HG03280 (cell line): Measurements from ENCODE around the gene ALDOB.

Source experiments
- ATAC-seq: cut with Tn5 transposase; IDR thresholded peaks from one replicate; pipeline ENCODE4 v1.9.1; 2021; ENCODE audit warnings: mild to moderate bottlenecking, moderate library complexity; ENCODE audit not compliant: unreplicated experiment

Gene ALDOB

DNA sequence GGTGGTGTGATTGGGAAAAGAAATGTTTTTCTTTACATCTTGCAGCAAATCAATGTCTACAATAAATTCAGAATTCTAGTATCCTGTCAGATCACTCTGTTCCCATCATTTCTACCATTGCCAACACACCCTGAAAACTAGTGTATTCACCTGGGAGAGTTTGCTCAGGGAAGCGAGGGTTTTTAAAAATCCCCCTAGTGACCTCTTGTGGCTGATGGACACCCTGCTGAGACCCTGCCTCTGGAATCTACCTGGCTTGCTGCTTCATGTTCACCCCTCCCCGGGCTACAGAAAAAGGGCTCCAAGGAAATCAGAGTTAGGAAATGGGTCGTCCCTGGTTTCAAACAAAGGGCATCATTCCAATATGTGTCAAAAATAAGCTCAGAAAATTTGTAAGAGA, 21.4 kb upstream of the ALDOB start:
- no peak for ATAC-seq

DNA sequence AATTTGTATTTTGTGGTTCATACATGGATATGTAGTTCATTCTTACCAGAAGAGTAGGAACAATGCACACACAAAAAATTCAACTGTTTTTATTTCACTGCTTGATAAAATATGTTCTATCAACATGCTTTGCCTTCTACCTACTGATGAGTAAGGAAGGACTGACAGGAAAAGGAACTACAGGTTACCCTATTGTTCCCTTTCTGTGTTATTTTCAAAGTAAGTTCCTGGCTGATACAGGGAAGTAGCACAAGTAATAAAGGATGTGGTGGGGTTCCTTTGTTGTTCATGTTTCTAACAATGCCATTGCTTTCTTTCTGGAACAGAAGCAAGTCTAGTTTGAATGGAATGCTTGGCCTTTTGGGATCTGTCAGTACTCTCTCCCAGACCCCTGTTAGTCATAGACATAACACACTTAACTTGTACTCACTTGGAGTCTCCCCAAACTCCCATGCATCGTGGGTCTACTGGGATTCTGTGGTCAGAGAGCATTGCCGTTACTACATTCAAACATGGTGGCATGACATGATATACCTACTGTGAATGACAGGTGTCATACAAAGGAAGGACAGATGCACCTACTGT, 20.2 kb upstream of the ALDOB start:
- ATAC-seq = no peak

DNA sequence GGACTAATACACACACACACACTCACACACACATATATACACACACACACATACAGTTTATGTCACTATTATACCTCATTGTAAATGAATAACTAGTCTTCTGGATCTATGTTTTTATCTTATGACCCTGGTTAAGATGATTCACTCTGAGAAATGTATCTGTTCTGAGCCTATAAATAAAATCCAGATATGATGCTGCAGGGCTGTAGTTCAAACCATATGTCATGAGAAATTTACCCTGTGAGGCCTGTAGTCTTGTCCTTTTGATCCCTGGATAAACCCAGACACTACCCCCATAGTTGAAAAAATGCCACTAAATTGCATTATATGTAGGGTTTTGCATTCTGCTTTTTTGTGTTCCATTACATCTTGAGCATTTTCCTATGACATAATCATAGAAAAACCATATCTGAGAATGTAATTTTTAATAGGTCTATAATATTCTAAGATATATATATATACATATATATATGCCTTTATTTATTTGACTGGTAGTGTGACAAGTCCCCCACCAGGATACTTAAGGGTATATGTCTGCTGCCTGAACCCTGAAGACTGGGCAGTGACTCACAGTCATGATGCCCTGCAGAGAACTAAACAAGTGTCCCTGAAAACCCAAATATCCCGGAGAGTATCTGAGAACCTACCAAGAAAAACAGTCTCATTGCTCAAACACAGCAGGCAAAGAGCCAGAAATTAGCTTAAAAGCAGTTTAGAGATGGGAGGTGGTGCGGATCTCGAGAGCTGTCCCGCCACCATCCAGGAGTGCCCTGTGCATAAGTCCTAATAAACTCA, 18.4 kb upstream of the ALDOB start:
- ATAC-seq = no peak

DNA sequence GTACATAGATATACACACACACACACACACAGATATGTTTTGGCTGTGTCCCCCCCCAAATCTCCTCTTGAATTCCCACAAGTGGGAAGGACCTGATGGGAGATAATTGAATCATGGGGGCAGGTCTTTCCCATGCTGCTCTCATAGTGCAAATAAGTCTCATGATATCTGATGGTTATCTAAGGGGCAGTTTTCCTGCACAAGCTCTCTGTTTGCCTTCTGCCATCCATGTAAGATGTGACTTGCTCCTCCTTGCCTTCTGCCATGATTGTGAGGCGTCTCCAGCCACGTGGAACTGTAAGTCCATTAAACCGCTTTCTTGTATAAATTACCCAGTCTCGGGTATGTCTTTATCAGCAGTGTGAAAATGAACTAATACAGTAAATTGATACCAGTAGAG, 15.9 kb upstream of the ALDOB start:
- ATAC-seq = no peak

DNA sequence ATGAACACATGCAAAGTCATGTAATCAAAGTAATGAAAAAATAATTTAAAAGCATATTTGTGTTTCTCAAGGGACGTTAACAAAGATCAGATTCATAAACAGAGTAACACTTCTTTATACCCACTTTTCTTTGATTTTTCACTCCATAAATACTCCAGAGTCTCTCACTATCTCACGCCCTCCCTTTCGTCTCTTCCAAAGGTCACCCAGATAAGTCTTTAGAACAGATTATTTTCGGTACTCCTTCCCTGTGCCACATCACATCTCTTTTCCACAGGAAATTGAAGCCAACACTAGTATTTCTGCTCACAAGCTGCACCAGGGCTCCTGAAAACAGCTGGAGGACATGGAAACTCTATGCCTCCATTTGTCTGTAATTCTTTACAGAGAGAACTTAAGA, 15.4 kb upstream of the ALDOB start:
- ATAC-seq = no peak

DNA sequence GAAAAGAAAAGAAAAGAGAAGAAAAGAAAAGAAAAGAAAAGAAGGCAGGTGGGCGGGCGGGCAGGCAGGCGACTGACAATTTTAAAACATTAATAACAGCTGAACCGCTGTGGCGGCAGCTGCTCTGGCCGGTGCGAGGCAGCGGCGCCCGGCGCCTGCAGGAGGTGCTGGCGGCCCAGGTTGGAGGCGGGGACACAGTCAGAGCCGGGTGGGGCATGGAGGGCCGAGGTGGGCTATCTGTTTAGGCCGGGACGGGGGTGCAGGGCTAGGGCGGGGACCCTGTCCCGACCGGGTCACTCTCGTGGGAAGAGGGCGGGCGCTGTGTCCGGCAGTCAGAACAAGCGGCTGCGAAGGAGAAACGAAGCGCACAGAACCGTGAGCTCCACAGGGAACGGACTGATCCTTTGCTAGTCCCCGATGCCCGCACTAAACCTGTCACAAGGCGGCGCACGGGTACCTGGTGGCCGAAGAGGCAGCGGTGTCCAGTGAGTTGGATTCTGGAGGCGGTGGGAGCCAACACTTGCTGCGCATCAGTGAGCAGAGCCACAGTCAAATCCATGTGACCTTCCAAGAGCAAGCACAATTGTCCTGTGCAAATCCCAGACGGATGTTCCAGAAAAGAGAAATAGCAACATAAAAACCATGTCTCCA, 13.6 kb upstream of the ALDOB start:
- ATAC-seq = peak; percentile 97

DNA sequence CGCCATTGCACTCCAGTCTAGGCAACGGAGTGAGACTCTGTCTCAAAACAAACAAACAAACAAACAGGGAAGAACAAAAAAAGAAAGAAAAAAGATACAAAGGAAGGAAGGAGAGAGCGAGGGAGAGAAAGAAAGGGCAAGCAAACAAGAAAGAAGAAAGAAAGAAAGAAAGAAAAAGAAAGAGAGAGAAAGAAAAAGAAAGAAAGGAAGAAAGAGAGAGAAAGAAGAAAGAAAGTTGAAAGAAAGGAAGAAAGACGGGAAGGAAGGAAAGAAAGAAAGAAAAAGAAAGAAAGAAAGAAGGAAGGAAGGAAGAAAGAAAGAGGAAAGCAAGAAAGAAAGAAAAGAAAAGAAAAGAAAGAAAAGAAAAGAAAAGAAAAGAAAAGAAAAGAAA, 13.1 kb upstream of the ALDOB start:
- no peak for ATAC-seq

DNA sequence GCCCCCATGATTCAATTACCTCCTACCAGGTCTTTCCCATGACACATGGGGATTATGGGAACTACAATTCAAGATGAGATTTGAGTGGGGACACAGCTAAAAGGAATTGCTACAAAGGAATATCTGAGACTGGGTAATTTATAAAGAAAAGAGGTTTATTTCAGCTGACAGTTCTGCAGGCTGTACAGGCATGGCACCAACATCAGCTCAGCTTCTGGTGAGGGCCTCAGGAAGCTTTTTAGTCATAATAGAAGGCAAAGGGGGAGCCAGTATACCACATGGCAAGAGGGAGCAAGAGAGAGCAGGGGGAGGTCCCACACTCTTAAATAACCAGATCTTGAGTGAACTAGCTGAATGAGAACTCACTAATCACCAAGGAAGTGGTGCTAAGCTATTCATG, 11.2 kb upstream of the ALDOB start:
- ATAC-seq = no peak

DNA sequence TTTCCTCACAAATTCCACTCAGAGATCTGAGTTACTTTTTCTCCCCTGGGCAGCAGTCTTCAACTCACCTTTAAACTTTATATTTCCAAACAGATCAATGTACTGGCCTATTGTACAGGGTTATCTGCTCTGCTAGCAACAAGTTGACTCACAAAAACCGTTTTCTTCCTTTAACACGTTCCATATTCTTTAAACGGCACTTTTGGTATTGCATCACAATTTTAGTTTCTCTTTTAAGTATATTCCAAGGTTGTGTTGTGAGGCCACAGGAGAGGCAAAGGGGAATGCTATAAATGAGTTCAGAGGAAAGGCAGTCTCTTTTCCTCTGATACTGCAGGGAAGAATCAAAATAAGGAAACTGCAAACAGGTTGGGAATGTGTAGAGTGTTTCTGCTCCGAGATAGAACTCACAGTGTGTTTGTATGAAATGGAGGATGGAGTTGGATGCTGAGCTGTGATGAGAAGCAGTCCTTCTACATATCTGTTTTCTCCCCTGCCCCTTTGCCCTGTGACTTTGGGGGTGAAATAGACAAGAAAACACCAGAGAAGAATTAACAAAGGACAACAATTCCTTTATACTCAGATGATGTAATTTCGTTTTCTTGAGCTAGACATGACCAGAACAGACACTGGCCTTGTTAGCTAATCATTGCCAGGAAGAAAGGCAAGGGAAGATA, 9.9 kb upstream of the ALDOB start:
- ATAC-seq = no peak

DNA sequence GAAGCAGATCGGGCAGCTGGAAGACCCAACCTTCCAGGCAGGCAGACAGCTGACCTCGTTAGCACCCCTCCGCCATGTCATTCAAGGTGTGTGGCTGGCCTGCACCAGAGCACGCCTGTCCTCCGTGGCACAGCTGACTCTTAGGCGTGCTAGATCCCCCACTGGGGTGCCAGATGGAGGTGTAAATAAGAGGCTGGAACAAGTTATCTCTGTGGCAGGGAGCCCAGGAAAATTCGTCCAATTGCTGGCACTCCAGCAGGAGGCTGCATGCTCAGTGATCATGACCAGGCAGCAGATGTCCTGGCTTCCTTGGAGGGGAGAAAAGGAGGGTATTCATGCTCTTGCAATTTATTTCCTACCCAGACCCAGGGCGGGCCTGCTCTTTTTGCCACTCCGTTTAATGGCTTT, 7.8 kb upstream of the ALDOB start:
- no peak for ATAC-seq

DNA sequence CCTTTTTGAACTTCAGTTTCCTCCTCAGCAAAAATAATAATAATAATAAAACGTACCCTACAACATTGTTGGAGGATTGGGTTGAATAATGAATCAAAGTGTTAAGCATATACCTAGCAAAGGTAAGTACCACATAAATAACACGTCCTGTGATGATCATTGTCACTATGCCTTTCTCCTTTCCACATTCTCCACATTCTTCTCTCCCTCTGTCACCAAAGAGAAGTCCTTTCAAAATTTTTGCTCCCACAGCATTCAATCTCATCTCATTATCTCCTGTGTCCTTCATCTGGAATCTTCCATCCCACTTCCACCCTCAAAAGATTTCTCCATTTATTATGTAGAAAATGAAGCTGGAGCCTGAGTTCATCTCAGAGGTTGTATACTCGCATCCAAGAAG, 7.2 kb upstream of the ALDOB start:
- ATAC-seq = no peak

DNA sequence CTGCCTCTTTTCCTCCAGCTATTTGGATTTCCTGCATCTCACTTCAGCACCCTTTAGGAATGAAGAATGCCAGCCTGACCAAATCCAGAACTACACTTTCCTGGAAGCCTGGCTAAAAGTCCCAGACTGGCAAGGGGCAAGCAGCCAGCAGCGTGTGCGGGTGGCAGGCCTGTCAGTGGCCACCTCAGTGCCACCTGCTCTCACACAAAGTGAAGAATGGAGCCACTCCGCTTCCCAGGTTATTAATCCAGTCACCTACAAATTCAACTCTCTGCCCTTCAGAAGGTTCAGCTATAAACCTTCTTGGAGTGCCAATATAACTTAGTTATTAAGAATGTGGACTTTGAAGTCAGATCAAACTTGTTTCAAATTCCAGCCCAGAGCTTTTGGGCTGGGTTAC, 6.7 kb upstream of the ALDOB start:
- ATAC-seq = no peak

DNA sequence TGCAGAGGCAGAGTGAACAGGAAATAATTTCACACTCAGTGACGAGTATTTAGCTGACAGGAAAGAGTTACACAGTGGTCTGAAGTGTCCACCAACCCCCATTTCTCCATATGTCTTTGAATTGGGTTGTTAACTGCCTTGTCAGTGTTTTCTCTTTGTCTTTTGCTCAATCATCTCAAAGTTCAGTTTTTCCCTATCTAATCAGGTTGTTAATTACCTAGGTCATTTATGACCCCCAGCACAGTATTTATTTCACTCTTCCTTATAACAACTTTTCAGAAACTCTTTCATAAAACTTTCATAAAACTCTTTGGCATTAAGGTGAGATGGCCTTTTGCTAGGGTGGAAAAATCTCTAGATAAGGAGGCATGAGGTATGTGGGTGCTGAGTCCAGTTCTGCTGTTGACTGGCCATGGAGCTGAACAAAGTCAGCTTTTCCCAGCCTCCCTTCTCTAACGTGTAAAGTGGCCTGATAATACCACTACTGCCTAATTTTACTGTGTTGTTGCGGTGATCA, 5.2 kb upstream of the ALDOB start:
- no peak for ATAC-seq

DNA sequence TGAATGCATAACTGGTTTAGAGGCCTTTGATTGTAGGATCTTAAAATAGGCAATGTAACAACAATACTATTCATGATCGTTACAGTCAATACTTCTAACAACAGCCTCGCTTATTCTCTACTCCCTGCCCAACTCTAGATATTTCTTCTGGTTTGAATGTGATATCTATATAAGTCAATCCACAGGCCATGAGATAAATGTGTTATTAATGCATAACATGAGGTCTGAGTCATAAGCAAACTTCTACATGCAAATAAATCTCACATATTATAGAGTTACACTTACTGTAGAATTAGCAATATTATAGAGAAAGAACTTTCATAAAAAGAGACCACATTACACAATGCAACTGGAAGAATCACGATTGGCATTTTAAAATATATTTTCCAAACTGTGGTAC, 2.9 kb upstream of the ALDOB start:
- ATAC-seq = no peak

DNA sequence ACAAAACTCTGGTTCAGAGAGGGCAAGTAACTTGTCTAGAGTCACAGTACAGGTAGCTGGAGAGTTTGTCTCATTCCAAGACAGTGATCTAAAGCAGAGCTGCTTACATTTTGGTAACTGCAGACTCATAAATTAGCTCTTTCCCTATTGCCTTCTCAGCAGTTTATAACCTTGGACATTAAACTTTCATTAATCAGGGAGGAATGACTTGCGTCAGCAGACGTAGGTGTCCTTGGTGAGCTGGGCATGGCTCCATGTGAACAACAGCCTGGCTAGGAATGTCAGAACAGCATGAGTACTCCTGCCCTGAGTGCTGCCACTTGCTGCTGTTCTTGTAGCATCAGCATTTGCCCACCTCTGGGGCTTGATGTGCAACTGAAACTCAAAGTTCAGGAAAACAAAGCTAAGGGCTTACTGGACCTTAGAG, 2.2 kb upstream of the ALDOB start:
- no peak for ATAC-seq

DNA sequence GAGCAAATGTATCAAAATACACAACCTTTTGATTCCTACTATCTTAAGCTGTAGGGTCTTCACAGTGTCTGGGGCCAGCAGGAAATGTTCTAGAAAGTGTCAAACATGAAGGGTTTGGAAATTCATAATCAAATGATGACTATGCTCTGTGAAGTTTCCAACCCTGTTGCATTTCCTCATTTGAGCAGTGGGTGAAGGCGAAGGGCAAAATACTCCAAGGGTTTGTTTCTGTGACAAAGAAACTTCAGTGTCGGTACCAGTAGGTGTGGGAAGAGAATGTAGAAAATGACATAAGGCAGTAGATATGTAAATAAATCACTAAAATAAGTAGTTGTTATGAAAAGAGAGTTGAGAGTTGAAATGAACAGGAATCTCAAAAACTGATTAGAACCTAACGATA, 576 bp downstream of the ALDOB start:
- ATAC-seq = no peak

DNA sequence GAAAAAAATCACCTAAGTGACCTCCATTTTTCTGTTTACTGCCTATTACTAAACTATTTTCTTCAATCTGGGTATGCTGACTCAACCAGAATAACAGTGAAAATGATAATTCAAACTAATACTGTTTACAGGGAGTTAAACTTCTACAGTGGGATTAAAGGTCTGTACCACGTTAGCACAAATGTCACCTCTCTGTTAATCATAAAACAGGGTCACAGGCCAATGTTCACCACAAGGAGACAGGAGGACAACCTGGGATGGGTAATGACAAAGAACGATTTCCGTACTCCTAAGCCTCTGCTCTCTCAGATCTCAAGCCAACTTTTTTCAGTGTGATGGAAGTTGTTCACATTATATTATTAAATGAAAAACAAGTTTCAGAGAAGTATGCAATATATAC, 2.3 kb downstream of the ALDOB start:
- no peak for ATAC-seq

DNA sequence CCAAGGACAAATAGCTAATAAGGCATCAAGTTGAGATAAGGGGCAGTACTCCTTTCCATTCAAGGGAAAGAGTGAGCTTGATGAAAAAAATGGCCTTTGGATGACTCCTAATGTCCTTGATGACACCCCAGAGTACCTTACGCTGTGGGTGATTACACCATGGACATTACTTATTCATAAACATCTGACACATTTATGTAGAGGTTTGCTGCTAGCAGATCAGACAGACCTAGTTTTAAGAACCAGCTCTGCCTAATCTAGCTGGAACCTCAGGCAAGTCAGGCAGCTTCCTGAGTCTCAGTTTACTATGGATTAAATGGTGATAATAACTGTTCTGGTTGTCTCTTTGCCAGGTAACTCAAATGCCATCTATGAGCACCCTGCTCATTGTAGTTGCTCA, 2.8 kb downstream of the ALDOB start:
- no peak for ATAC-seq

DNA sequence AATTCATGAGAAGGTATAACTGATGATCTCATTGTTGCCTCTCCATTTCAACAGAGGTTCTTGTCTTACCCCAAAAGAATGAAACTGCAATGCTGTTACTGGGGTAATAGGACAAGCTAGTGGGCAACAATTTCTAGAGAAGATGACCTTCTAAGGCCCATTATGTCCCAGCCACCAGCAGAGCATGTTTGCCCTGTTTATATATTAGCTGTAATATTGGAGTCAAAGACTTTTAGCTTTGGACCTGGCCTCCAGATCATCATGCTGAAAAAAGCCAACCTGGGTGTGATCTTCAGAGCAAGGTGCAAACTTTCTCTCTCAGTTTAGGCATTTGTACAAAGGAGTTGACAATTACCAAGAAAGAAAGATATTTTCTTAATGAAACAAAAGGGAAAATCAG, 3.4 kb downstream of the ALDOB start:
- ATAC-seq = no peak

DNA sequence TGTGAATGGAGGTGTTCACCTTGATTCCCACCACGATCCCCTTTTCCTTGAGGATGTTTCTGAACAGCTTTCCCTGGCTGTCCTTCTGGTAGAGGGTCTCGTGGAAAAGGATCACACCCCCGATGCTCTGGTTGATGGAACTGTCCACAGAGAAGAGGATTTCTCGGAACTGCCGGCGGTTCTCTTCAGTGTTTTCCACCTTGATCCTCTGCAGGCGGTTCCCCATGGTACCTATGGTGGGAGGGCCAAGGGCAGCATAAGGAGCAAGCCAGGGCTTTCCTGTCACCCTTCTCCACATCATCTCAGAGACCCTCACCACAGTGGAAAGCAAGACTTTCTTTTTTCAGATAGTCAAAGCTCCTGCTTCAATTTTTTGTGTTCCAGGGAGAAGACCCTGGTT, 5.8 kb downstream of the ALDOB start:
- no peak for ATAC-seq

DNA sequence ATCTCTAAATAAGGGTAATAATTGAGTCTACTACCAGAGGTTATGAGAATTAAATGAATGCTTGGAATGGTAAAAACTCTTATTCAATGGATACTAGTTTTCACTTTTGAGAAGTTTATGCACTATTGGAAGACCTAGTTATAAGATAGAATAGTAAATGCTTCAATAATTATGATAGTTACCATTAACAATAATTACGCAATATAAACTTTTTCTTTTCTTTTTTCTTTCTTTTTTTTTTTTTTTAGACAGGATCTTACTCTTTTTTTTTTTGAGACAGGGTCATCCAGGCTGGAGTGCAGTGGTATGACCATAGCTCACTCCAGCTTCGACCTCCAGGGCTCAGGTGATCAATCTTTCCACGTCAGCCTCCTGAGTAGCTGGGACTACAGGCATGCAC, 6.7 kb downstream of the ALDOB start:
- no peak for ATAC-seq
